SH-SY5Y (cell line): ENCODE results near the gene CFAP299.

Experiments used
- GATA2 ChIP-seq: IDR thresholded peaks from 2 replicates; pipeline ENCODE4 v1.6.1; 2011; ENCODE audit warnings: mild to moderate bottlenecking, low read depth, low read length
- GATA3 ChIP-seq: IDR thresholded peaks from 2 replicates; pipeline ENCODE4 v1.6.1; 2011; ENCODE audit warnings: low read depth, mild to moderate bottlenecking, low read length, moderate library complexity

DNA sequence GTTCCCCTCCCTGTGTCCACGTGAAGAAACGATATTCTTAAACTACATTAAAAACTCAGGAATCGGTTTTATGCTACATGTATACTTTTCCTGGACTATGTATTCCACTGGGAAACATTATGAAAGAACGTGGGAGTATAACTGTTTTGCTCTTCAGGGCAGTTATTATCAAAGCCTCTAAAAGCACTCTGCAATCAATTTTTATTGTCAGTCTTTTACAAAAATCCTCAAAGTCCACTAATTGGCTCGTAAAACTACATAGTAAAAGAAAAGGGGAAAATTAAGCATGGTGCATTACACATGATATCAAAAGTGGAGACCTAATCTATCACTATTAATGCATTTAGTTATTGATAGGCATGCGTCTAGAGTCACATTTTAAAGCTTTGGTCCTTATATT is 11.4 kb upstream of the CFAP299 start:
- TF ChIP-seq GATA3 (no peak), GATA2 (no peak)
